Stomach (tissue), 4 donors: Measurements from ENCODE around the gene SORCS2.

ENCODE experiments used
- POLR2A ChIP-seq, 4 donors: fragments of 450-650 bp; IDR thresholded peaks; one replicate each; pipeline ENCODE4 v1.6.1; 2016; ENCODE audit warnings: antibody characterized with exemption in 4 of 4, control low read depth in 2 of 4, mild to moderate bottlenecking in 1 of 4, moderate library complexity in 1 of 4
- POLR2AphosphoS5 ChIP-seq, 3 donors: sonication (generic); formaldehyde crosslinking; IDR thresholded peaks; one replicate each; pipeline ENCODE4 v1.6.1; 2016; ENCODE audit warnings: antibody characterized with exemption in 3 of 3
- TF ChIP-seq, protein P1 (sequence below), 7 experiments: fragments of 450-650 bp in 4 of 7; fragments of 200-600 bp in 3 of 7; sonication (generic) in 3 of 7; IDR thresholded peaks; one replicate each; pipeline ENCODE4 v1.5.1; 2016 to 2019; ENCODE audit warnings: antibody characterized with exemption in 7 of 7, control low read depth in 2 of 7, mild to moderate bottlenecking in 1 of 7

- TF ChIP-seq, protein P1, sequence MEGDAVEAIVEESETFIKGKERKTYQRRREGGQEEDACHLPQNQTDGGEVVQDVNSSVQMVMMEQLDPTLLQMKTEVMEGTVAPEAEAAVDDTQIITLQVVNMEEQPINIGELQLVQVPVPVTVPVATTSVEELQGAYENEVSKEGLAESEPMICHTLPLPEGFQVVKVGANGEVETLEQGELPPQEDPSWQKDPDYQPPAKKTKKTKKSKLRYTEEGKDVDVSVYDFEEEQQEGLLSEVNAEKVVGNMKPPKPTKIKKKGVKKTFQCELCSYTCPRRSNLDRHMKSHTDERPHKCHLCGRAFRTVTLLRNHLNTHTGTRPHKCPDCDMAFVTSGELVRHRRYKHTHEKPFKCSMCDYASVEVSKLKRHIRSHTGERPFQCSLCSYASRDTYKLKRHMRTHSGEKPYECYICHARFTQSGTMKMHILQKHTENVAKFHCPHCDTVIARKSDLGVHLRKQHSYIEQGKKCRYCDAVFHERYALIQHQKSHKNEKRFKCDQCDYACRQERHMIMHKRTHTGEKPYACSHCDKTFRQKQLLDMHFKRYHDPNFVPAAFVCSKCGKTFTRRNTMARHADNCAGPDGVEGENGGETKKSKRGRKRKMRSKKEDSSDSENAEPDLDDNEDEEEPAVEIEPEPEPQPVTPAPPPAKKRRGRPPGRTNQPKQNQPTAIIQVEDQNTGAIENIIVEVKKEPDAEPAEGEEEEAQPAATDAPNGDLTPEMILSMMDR (IDR thresholded peaks at IDR 0.05), result no peak
- no peak for TF ChIP-seq POLR2AphosphoS5 (IDR thresholded peaks at IDR 0.05)
- TF ChIP-seq POLR2A (IDR thresholded peaks at IDR 0.05), result no peak
These were observed 220.2 kb downstream of the SORCS2 start for GRCh38 chr4:7412554-7412912.
